Tibial nerve (tissue), 4 donors: ENCODE results near the gene LRFN4. TPM values are rescaled to one million over a fixed set of nuclear protein-coding genes. Genes with fewer than 3 reads are reported as not detected.

Experiments used
- DNase-seq, 2 donors: peaks; one replicate each; pipeline ENCODE4 v3.0.0-alpha.2; 2019; ENCODE audit warnings: low spot score in 2 of 2
- H3K27ac ChIP-seq, 4 donors: fragments of 200-600 bp; sonication (generic) in 3 of 4; one replicate each; pipeline ENCODE4 v1.5.1; 2017 to 2019; ENCODE audit warnings: mild to moderate bottlenecking in 1 of 4
- H3K27me3 ChIP-seq, 2 donors: fragments of 200-600 bp; sonication (generic) in 1 of 2; one replicate each; pipeline versions ENCODE4 v1.5.1 to v1.6.0; 2017 to 2019
- H3K36me3 ChIP-seq, 3 donors: fragments of 200-600 bp; sonication (generic); one replicate each; pipeline ENCODE4 v1.5.1; 2018 to 2019
- H3K4me1 ChIP-seq, 4 donors: fragments of 200-600 bp; sonication (generic) in 3 of 4; one replicate each; pipeline ENCODE4 v1.5.1; 2017 to 2019
- H3K4me3 ChIP-seq, 4 donors: fragments of 200-600 bp; sonication (generic) in 3 of 4; one replicate each; pipeline ENCODE4 v1.5.1; 2017 to 2019; ENCODE audit warnings: mild to moderate bottlenecking in 1 of 4, moderate library complexity in 1 of 4
- H3K9me3 ChIP-seq, 4 donors: fragments of 200-600 bp; sonication (generic) in 3 of 4; one replicate each; pipeline ENCODE4 v1.5.1; 2017 to 2019
- EP300 ChIP-seq, 2 donors: sonication (generic); formaldehyde crosslinking; IDR thresholded peaks; one replicate each; pipeline ENCODE4 v1.6.1; 2017; ENCODE audit warnings: antibody characterized with exemption in 2 of 2, mild to moderate bottlenecking in 1 of 2
- POLR2A ChIP-seq, 2 donors: fragments of 450-650 bp; IDR thresholded peaks; one replicate each; pipeline ENCODE4 v1.6.1; 2017; ENCODE audit warnings: antibody characterized with exemption in 2 of 2, mild to moderate bottlenecking in 2 of 2, moderate library complexity in 2 of 2
- whole genome bisulfite sequencing, 2 donors: methylation state at CpG; one replicate each; pipeline ENCODE4 v1.1.5; 2018; 5-methylcytosine and 5-hydroxymethylcytosine counted together
- total RNA-seq, 4 donors: library from RNA; depleted of rRNA; stranded (reverse); fragments of >200 nt; gene quantifications; one replicate each; pipeline ENCODE4 v1.1.0, GENCODE V29; 2016
- TF ChIP-seq, protein P1 (sequence below), 5 experiments: fragments of 200-600 bp in 3 of 5; fragments of 450-650 bp in 2 of 5; sonication (generic) in 3 of 5; IDR thresholded peaks; one replicate each; pipeline ENCODE4 v1.5.1; 2016 to 2019; ENCODE audit warnings: antibody characterized with exemption in 5 of 5, mild to moderate bottlenecking in 3 of 5, moderate library complexity in 2 of 5

Gene LRFN4
- total RNA-seq, 4 donors from 2014 or later, result 9.4 to 17.1 (median 14.0) TPM

DNA sequence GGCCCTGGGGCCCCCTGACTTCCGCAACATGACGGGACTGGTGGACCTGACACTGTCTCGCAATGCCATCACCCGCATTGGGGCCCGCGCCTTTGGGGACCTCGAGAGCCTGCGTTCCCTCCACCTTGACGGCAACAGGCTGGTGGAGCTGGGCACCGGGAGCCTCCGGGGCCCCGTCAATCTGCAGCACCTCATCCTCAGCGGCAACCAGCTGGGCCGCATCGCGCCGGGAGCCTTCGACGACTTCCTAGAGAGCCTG lies 992 bp downstream of the LRFN4 start:
- peaks cover 0 to 21% (median 5%) of the 10 kb centered on the region in 4 donors for H3K4me1 ChIP-seq
- no peak overlapping the region for H3K4me3 ChIP-seq
- no peak for DNase-seq
- peak overlapping the region in 2 of 4 donors; percentile 83 to 97 for H3K27ac ChIP-seq
- 94 to 98% methylated on average over 9 to 19 of the region's 19 CpGs for WGBS, 2 donors
- no peak for TF ChIP-seq POLR2A (IDR thresholded peaks at IDR 0.05)
- TF ChIP-seq, protein P1, sequence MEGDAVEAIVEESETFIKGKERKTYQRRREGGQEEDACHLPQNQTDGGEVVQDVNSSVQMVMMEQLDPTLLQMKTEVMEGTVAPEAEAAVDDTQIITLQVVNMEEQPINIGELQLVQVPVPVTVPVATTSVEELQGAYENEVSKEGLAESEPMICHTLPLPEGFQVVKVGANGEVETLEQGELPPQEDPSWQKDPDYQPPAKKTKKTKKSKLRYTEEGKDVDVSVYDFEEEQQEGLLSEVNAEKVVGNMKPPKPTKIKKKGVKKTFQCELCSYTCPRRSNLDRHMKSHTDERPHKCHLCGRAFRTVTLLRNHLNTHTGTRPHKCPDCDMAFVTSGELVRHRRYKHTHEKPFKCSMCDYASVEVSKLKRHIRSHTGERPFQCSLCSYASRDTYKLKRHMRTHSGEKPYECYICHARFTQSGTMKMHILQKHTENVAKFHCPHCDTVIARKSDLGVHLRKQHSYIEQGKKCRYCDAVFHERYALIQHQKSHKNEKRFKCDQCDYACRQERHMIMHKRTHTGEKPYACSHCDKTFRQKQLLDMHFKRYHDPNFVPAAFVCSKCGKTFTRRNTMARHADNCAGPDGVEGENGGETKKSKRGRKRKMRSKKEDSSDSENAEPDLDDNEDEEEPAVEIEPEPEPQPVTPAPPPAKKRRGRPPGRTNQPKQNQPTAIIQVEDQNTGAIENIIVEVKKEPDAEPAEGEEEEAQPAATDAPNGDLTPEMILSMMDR (IDR thresholded peaks at IDR 0.05), result no peak
- TF ChIP-seq EP300 (IDR thresholded peaks at IDR 0.05), result no peak
- H3K27me3 ChIP-seq, result no peaks in the 10 kb centered on the region
- H3K36me3 ChIP-seq, result peaks cover 0 to 54% (median 0%) of the 10 kb centered on the region in 3 donors
- H3K9me3 ChIP-seq, result no peaks in the 10 kb centered on the region

DNA sequence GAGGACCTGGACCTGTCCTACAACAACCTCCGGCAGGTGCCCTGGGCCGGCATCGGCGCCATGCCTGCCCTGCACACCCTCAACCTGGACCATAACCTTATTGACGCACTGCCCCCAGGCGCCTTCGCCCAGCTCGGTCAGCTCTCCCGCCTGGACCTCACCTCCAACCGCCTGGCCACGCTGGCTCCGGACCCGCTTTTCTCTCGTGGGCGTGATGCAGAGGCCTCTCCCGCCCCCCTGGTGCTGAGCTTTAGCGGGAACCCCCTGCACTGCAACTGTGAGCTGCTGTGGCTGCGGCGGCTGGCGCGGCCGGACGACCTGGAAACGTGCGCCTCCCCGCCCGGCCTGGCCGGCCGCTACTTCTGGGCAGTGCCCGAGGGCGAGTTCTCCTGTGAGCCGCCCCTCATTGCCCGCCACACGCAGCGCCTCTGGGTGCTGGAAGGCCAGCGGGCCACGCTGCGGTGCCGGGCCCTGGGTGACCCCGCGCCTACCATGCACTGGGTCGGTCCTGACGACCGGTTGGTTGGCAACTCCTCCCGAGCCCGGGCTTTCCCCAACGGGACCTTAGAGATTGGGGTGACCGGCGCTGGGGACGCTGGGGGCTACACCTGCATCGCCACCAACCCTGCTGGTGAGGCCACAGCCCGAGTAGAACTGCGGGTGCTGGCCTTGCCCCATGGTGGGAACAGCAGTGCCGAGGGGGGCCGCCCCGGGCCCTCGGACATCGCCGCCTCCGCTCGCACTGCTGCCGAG lies 1.5 kb downstream of the LRFN4 start:
- H3K27ac ChIP-seq, result no peak overlapping the region
- WGBS, 2 donors, result 92 to 94% methylated on average over 48 to 59 of the region's 62 CpGs
- no peak for TF ChIP-seq POLR2A (IDR thresholded peaks at IDR 0.05)
- TF ChIP-seq EP300 (IDR thresholded peaks at IDR 0.05), result no peak
- TF ChIP-seq, protein P1 (IDR thresholded peaks at IDR 0.05), result no peak
- peaks cover 0 to 57% (median 0%) of the 10 kb centered on the region in 3 donors for H3K36me3 ChIP-seq
- no peak overlapping the region for H3K4me3 ChIP-seq
- H3K4me1 ChIP-seq, result peaks cover 0 to 21% (median 5%) of the 10 kb centered on the region in 4 donors
- DNase-seq, result no peak
- no peaks in the 10 kb centered on the region for H3K9me3 ChIP-seq
- H3K27me3 ChIP-seq, result no peaks in the 10 kb centered on the region

DNA sequence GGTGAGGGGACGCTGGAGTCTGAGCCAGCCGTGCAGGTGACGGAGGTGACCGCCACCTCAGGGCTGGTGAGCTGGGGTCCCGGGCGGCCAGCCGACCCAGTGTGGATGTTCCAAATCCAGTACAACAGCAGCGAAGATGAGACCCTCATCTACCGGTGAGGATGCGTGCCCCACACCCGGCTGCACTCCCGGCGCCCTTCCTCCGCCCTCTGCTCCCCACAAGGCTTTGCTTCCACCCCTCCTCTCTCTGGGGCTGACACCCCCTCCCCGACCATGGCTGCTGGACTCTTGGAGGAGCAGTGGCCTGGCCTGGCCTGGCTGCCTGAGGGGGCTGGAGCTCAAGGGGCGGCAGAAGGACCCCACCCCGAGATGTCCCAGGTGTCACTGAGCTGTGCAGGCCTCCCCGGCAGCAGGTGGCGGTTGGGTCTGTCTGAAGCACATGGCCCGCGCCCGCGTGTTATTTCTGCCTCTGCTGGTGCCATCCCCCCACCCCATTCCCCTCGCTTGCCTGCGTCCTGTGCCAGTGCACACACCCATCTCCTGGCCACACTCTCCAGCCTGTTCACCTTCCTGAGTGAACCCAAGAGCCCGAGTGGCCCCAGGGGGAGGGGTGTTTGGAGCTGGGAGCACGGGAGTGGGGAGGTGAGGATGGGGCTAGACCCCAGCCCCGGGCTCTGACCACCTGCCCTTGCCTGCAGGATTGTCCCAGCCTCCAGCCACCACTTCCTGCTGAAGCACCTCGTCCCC lies 2.2 kb downstream of the LRFN4 start:
- Histone ChIP-seq H3K27ac (peak overlapping the region in 1 of 4 donors; percentile 12), H3K4me1 (peaks cover 0 to 21% (median 5%) of the 10 kb centered on the region in 4 donors), H3K27me3 (no peaks in the 10 kb centered on the region), H3K4me3 (no peak overlapping the region), H3K36me3 (peaks cover 0 to 63% (median 0%) of the 10 kb centered on the region in 3 donors), H3K9me3 (no peaks in the 10 kb centered on the region)
- TF ChIP-seq EP300 (IDR thresholded peaks at IDR 0.05) (no peak), POLR2A (IDR thresholded peaks at IDR 0.05) (no peak)
- TF ChIP-seq, protein P1 (IDR thresholded peaks at IDR 0.05), result no peak
- DNase-seq, result no peak
- WGBS, 2 donors, result 81 to 86% methylated on average over 24 to 28 of the region's 29 CpGs

DNA sequence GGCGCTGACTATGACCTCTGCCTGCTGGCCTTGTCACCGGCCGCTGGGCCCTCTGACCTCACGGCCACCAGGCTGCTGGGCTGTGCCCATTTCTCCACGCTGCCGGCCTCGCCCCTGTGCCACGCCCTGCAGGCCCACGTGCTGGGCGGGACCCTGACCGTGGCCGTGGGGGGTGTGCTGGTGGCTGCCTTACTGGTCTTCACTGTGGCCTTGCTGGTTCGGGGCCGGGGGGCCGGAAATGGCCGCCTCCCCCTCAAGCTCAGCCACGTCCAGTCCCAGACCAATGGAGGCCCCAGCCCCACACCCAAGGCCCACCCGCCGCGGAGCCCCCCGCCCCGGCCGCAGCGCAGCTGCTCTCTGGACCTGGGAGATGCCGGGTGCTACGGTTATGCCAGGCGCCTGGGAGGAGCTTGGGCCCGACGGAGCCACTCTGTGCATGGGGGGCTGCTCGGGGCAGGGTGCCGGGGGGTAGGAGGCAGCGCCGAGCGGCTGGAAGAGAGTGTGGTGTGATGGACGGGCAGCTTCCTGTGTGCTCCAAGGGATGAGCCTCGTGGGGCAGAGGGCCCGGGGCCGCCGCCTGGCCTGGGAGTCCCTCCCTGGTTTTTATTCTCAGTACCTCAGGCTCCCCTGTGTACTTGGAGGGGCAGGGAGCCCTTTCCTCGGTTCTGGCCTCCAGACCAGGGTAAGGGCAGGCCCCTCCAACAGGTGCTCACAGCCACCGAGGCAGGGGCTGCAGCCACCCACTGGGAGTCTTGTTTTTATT lies 3.0 kb downstream of the LRFN4 start:
- H3K27me3 ChIP-seq, result no peaks in the 10 kb centered on the region
- H3K4me3 ChIP-seq, result no peak overlapping the region
- peak overlapping the region in 1 of 4 donors; percentile 12 for H3K27ac ChIP-seq
- H3K4me1 ChIP-seq, result peaks cover 0 to 21% (median 5%) of the 10 kb centered on the region in 4 donors
- WGBS, 2 donors, result 76 to 79% methylated on average over 22 of the region's 41 CpGs
- peaks cover 0 to 70% (median 0%) of the 10 kb centered on the region in 3 donors for H3K36me3 ChIP-seq
- no peak for DNase-seq
- no peaks in the 10 kb centered on the region for H3K9me3 ChIP-seq
- no peak for TF ChIP-seq POLR2A (IDR thresholded peaks at IDR 0.05)
- TF ChIP-seq, protein P1 (IDR thresholded peaks at IDR 0.05), result no peak
- TF ChIP-seq EP300 (IDR thresholded peaks at IDR 0.05), result no peak
